ENCODE measurements around the gene SLC30A1. TPM values are rescaled to one million over a fixed set of nuclear protein-coding genes. Genes with fewer than 3 reads are reported as not detected.
A peak's percentile ranks its signal among the peaks of the same experiment; 100 is the strongest.

Gene SLC30A1
- polyA plus RNA-seq, 1 experiment = 12.8 TPM

DNA sequence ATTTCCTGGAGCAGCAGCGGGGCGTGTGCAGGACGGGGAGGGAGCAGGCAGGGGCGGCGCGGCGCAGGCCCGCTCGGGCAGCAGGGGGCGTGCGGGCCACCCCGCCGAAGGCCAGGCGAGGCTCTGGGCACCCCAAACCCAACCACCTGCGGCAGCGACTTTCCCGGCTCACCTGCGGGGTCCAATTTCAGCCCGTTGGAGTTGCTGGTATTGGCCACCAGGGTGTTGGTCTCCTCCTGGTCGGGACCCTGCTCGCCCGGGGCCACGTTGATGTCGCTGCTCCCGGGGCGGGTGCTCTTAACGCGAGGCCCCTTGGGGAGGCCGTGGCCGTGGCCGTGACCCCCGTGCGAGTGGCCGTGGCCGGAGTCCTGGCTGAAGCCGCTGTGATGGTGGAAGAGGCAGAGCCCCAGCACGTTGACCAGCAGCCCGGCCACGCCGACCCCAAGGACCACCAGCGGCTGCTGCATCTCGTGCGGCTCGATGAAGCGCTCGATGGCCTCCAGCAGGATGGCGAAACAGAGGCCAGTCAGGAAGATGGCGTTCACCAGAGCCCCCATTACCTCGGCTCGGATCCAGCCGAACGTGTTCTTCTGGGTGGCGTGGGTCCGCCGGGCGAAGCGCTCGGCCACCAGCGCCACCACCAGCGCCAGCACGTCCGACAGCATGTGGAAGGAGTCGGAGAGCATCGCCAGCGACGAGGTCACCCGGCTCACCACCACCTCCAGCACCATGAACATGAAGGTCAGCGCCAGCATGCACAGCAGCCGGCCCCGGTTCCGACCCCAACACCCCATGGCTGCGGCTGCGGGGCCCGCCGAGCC, 932 bp downstream of the SLC30A1 start:
- CTCF ChIA-PET = interaction anchor here (0.7 to 1.4 kb wide), 5 partner anchors 63 to 103 kb away, joined by 3 to 8 read pairs (median 4); no protein-coding TSS in a partner anchor
- Histone ChIP-seq H3K27me3 (ENCODE audit: control insufficient read depth, insufficient read depth, low read length) (no peaks in the 10 kb centered on the region), H3K4me3 (ENCODE audit: low read depth, low read length) (peak overlapping the region; percentile 87), H3K27ac (ENCODE audit: low read depth, low read length) (no peak overlapping the region), H3K9me3 (ENCODE audit: control insufficient read depth, insufficient read depth, low read length) (peaks cover 6% of the 10 kb centered on the region; the same call in 1 of the 2 replicates)
- TF ChIP-seq, protein P1, sequence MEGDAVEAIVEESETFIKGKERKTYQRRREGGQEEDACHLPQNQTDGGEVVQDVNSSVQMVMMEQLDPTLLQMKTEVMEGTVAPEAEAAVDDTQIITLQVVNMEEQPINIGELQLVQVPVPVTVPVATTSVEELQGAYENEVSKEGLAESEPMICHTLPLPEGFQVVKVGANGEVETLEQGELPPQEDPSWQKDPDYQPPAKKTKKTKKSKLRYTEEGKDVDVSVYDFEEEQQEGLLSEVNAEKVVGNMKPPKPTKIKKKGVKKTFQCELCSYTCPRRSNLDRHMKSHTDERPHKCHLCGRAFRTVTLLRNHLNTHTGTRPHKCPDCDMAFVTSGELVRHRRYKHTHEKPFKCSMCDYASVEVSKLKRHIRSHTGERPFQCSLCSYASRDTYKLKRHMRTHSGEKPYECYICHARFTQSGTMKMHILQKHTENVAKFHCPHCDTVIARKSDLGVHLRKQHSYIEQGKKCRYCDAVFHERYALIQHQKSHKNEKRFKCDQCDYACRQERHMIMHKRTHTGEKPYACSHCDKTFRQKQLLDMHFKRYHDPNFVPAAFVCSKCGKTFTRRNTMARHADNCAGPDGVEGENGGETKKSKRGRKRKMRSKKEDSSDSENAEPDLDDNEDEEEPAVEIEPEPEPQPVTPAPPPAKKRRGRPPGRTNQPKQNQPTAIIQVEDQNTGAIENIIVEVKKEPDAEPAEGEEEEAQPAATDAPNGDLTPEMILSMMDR (IDR thresholded peaks at IDR 0.05; ENCODE audit: low read depth, low read length) = peak; percentile 74
- POLR2A ChIA-PET = interaction anchor here (0.5 to 1.8 kb wide), 8 partner anchors 18 to 1280 kb away, joined by 3 to 6 read pairs (median 5); partner anchors contain the start of gene FLVCR1
- no peak for DNase-seq (ENCODE audit: low read depth, low spot score)

DNA sequence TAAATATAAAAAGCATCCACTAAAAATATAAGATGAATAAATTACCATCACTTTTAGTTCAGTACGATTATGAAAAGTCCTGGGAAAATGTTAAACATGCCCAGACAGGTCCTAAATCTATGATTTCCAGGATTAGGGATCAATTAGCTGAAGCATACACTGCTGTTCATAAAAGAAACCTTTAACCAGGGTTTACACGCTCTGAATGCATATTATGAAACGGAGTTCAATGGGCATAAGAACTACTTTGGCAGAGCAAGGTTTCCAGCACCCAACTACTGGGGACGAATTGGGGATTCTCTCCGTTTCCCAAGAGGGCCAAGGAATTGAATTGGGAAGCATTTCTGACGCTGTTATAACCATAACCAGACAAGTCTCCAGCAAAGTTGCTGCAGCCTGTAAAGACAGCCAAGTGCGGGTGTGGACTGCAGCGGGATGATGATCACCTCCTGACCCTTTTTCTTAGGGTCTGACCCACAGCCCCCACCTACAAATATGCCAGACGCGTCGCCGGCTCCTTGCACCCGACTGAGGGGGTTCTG, 1.6 kb downstream of the SLC30A1 start:
- Histone ChIP-seq H3K9me3 (ENCODE audit: control insufficient read depth, insufficient read depth, low read length) (peaks cover 6% of the 10 kb centered on the region; the same call in 1 of the 2 replicates), H3K4me3 (ENCODE audit: low read depth, low read length) (peak overlapping the region; percentile 87), H3K27me3 (ENCODE audit: control insufficient read depth, insufficient read depth, low read length) (no peaks in the 10 kb centered on the region), H3K27ac (ENCODE audit: low read depth, low read length) (peak overlapping the region; percentile 23)
- POLR2A ChIA-PET = no interaction called here
- CTCF ChIA-PET = interaction anchor here (1.0 to 1.4 kb wide), 3 partner anchors 78 to 103 kb away, joined by 3 to 8 read pairs (median 3); no protein-coding TSS in a partner anchor
- DNase-seq (ENCODE audit: low read depth, low spot score) = no peak
- TF ChIP-seq, protein P1 (IDR thresholded peaks at IDR 0.05; ENCODE audit: low read depth, low read length) = no peak

DNA sequence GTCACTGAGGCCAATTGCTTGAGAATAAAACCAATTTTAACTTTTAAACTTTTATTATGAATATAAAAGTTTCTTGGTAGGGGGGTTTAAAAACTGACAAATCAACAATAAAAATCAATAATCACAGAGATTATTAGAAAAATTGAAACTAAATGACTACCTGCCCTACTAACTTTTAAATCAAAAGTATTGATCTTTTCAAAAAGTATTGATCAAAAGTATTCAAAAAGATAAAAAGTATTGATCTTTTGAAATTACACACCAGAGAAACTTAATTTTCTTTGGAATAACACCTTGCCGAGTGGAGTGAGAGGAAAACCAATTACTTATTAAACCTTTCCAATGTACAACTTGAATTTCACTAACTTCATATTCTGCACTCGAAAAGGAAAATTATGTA, 2.2 kb downstream of the SLC30A1 start:
- peak overlapping the region; percentile 87 for H3K4me3 ChIP-seq (ENCODE audit: low read depth, low read length)
- ChIA-PET POLR2A (no interaction called here), CTCF (interaction anchor here (1.0 to 1.4 kb wide), 3 partner anchors 78 to 104 kb away, joined by 3 to 8 read pairs (median 3); no protein-coding TSS in a partner anchor)
- peaks cover 6% of the 10 kb centered on the region; the same call in 1 of the 2 replicates for H3K9me3 ChIP-seq (ENCODE audit: control insufficient read depth, insufficient read depth, low read length)
- no peak for DNase-seq (ENCODE audit: low read depth, low spot score)
- H3K27me3 ChIP-seq (ENCODE audit: control insufficient read depth, insufficient read depth, low read length) = no peaks in the 10 kb centered on the region
- TF ChIP-seq, protein P1 (IDR thresholded peaks at IDR 0.05; ENCODE audit: low read depth, low read length) = no peak
- no peak overlapping the region for H3K27ac ChIP-seq (ENCODE audit: low read depth, low read length)

DNA sequence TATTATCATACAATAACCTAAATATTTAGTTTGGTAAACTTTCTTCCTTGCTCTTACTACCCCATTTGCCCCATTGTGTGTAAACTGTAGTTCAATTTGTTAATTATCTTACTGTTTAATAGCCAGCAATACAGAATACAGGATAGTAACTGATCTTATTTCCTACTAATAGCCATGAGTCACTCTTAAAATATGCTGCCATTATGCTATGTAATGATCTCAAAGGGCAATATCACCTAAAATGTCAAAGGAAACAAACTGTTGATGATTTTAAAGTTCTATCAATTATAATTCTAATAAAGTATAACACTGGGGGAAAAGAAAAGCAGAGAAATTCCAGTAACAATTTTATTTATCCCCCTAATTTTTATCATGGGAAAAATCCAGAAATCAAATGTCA, 4.3 kb downstream of the SLC30A1 start:
- no peak for DNase-seq (ENCODE audit: low read depth, low spot score)
- POLR2A ChIA-PET = no interaction called here
- H3K4me3 ChIP-seq (ENCODE audit: low read depth, low read length) = no peak overlapping the region
- H3K27me3 ChIP-seq (ENCODE audit: control insufficient read depth, insufficient read depth, low read length) = no peaks in the 10 kb centered on the region
- H3K9me3 ChIP-seq (ENCODE audit: control insufficient read depth, insufficient read depth, low read length) = peaks cover 6% of the 10 kb centered on the region; the same call in 1 of the 2 replicates
- CTCF ChIA-PET = interaction anchor here (0.6 to 1.5 kb wide), 5 partner anchors 60 to 80 kb away, joined by 3 to 8 read pairs (median 3); no protein-coding TSS in a partner anchor
- TF ChIP-seq, protein P1 (IDR thresholded peaks at IDR 0.05; ENCODE audit: low read depth, low read length) = no peak
- H3K27ac ChIP-seq (ENCODE audit: low read depth, low read length) = no peak overlapping the region

All from AG04450 (cell line).